GM10248 (cell line): ENCODE measurements around the gene LGR6.
"Not testable (repeated sequence)": the region's sequence is repeated elsewhere in the genome, so short reads cannot be mapped to it uniquely, and the experiment has no call there.

ENCODE experiments used
- CTCF ChIA-PET: fragments of 300-600 bp; sonication (Branson Sonifier 250); formaldehyde crosslinking; extraction: SDS; loops from one replicate; lab custom pipeline; 2021; ENCODE audit warnings: antibody characterized with exemption; lab: Yijun Ruan, JAX
- POLR2A ChIA-PET: fragments of 350-650 bp; sonication (Branson Sonifier 250); formaldehyde crosslinking; extraction: SDS; loops from one replicate; lab custom pipeline; 2020; ENCODE audit warnings: antibody characterized with exemption; lab: Yijun Ruan, JAX
- DNase-seq: peaks from one replicate; pipeline ENCODE4 v3.0.0; 2012; ENCODE audit errors: extremely low spot score
- CTCF ChIP-seq: IDR thresholded peaks from 2 replicates; pipeline ENCODE4 v1.5.1; 2012; ENCODE audit warnings: mild to moderate bottlenecking, low read depth; ENCODE audit errors: extremely low read depth, missing control alignments, control extremely low read depth

LGR6 gene

DNA sequence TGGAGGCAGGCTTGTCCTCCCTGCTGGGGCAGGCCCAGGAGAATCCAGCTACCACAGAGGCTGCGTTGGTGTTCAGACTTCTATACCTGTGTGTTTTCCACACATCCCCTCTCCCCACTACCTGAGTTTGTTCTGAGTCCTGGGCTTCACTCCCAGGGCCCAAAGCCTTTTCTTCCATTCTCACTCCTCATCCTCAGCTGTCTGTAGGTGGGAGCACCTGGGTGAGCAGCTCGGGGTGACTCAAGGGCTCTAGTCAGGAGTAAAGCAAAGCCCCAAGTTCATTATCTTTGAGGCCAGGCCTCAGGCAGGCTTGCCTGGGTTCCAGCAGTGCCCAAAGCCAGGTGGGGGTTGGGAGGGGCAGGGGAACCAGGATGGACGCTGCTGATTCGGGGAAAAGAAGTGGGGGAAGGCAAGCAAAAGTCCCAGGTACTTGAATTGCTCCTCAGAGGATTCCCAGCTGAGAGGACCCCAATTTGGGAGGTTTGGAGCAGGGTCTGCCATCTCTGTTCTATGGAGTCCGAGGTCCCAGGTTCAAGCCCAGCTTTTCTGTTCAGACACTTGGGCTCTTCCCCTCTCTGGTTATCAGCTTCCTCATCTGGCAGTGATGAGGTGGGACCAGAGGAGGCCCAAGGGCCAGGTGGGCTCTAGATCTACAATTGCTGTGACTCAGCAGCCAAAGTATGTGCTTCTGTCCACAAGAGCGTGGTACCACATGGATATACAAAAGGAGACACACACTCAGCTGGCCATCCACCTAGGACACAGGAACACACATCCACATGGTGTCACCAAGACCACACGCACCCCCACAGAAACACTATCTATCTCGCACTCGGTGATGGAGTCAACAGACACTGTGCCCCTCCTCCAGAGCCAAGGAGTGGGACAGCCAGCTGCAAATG is 27.4 kb upstream of the LGR6 start:
- POLR2A ChIA-PET, result interaction anchor here (0.7 kb wide), 1 partner anchor 40 kb away, joined by 4 read pairs; no protein-coding TSS in a partner anchor
- CTCF ChIA-PET, result interaction anchor here (1.1 to 2.9 kb wide), 5 partner anchors 11 to 179 kb away, joined by 3 to 8 read pairs (median 4); partner anchors contain the start of gene LGR6
- no peak for TF ChIP-seq CTCF
- DNase-seq, result no peak

GRCh38 chr1:202167054-202167453 is 26.5 kb upstream of the LGR6 start:
- POLR2A ChIA-PET, DNase-seq: not testable (repeated sequence)
- CTCF ChIA-PET, result interaction anchor here (1.1 to 2.9 kb wide), 3 partner anchors 12 to 23 kb away, joined by 3 to 7 read pairs (median 4); no protein-coding TSS in a partner anchor

GRCh38 chr1:202167708-202168415 is 25.7 kb upstream of the LGR6 start:
- CTCF ChIA-PET, result interaction anchor here (1.1 to 2.9 kb wide), 2 partner anchors 13 to 18 kb away, joined by 3 to 7 read pairs; no protein-coding TSS in a partner anchor
- TF ChIP-seq CTCF, result no peak
- DNase-seq, result no peak
- POLR2A ChIA-PET, result no interaction called here

- no peak for TF ChIP-seq CTCF
- DNase-seq, result no peak
- ChIA-PET POLR2A (no interaction called here), CTCF (interaction anchor here (1.0 to 3.2 kb wide), 2 partner anchors 11 to 14 kb away, joined by 5 to 14 read pairs; no protein-coding TSS in a partner anchor)
Observed at GRCh38 chr1:202168861-202169260, 24.7 kb upstream of the LGR6 start.

GRCh38 chr1:202170726-202171125 is 22.9 kb upstream of the LGR6 start:
- TF ChIP-seq CTCF, result no peak
- CTCF ChIA-PET, result interaction anchor here (1.3 to 3.2 kb wide), 4 partner anchors 10 to 22 kb away, joined by 3 to 14 read pairs (median 5); partner anchors contain the start of gene PTPN7
- no peak for DNase-seq
- POLR2A ChIA-PET, result interaction anchor here (0.5 kb wide), 1 partner anchor 10 kb away, joined by 4 read pairs; no protein-coding TSS in a partner anchor

GRCh38 chr1:202171292-202172014 is 22.1 kb upstream of the LGR6 start:
- POLR2A ChIA-PET, result interaction anchor here (0.5 kb wide), 1 partner anchor 11 kb away, joined by 4 read pairs; no protein-coding TSS in a partner anchor

More at GRCh38 chr1:202171292-202172014, 22.1 kb upstream of the LGR6 start:
- CTCF ChIA-PET, result interaction anchor here (1.3 to 3.2 kb wide), 3 partner anchors 11 to 21 kb away, joined by 4 to 14 read pairs (median 6); partner anchors contain the start of gene PTPN7
- DNase-seq, result no peak
- TF ChIP-seq CTCF, result no peak
